RPMI8226 (cell line): Measurements from ENCODE around the gene PRSS56.

Experiments used
- DNase-seq: peaks from one replicate; pipeline ENCODE4 v3.0.0-alpha.2; 2015

PRSS56 gene

DNA sequence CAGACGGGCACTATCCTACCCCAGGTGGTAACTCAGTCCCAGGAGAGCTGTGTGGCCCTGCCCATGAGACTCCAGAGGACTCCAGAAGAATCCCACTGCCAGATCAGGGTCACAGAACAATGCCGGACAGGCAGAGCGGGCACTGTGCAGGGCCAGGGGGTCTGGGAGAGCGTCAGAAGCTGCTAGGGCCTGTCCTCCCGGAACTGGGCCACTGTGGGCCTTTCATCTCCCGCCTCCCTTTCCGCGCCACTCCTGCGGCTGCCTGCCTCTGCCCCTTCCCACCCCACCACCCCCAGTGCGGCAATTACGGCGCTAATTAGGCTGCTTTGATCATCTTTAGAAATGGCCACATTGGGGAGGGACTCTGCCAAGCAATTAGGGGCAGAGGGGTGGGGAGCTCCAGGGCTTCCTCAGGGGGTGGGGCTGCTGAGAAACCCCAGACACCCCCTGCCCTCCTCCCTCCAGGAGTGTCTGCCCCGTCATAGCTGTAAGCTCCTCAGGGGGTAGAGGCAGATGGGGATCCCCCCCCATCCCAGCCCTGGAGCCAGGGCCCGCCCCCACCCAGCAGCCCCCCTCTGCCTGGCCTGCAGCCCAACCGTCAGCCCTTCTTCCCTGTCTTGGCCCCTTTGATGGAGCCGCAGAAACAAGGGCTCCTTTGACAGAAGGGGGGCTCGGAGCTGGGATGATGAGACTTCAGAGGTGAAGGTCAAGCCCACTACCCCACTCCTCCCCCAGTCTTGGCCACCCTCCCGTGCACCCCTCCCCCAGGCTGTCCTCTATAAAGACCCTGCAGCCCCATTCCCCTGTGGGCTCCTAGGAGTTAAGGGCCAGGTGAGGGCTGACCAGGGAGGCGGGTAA is at the start of gene PRSS56:
TSS of gene PRSS56 (plus strand) at position 808 of the 858 bp plus-strand sequence. CDS start 211 bp downstream, outside the sequence.
- no peak for DNase-seq

DNA sequence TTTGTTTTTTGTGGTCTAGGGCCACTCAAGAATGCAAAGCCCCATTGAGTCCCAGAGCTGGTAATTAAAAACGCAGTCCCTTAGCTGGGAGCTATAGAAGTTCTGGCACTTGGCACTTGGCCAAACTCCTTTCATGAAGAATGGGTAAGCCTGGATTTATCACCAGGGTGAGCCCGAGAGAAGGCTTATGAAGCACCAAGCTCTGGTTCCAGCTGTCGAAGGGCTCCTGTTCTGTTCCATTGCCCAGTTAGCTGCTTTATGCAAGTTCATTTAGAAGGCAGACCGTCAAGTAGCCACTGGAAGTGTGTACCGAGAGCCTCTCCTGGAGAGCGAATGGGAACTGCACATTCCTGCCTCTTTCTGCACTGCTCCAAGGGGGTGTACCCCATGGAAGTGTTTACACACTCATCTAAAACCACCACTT is 46.7 kb upstream of the PRSS56 start:
- DNase-seq, result peak; percentile 23

DNA sequence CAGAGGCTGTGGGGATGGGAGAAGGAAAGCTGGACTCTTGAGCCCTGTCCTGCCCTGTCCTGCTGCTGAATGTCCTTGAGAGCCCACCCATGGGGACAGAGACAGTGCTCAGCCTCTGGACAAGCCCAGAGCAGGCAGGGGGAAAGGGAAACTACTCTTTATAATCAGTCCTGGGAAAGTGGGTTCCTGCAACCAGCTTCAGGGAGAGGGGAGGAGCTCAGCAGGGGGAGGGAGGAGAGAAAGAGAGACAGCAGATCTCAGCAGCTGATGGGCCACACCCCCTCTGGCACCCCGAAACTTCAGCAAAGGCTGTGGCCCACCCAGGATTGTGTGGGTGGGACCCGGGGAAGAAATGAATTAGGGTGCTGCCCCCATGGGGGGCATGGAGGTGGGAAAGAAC is 44.1 kb upstream of the PRSS56 start:
- DNase-seq, result no peak

DNA sequence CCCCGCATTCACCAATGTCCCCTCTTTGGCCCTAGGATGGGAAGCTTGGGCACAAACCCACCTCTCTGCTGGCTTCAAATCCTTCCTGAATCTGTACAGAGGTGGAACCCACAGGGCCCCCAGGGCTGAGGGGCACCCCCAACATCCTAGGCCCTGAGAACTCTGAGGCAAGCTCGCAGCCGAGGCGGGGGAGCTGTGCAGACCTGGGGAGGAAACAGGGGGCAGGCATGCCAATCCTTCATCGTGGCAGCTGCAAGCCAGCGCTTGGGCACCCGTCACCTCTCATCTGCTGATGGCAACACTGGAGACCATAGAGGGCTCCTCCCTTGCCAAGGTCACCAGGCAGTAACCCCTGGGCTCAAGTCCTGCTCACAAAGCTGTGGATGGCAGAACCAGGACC is 43.4 kb upstream of the PRSS56 start:
- no peak for DNase-seq

DNA sequence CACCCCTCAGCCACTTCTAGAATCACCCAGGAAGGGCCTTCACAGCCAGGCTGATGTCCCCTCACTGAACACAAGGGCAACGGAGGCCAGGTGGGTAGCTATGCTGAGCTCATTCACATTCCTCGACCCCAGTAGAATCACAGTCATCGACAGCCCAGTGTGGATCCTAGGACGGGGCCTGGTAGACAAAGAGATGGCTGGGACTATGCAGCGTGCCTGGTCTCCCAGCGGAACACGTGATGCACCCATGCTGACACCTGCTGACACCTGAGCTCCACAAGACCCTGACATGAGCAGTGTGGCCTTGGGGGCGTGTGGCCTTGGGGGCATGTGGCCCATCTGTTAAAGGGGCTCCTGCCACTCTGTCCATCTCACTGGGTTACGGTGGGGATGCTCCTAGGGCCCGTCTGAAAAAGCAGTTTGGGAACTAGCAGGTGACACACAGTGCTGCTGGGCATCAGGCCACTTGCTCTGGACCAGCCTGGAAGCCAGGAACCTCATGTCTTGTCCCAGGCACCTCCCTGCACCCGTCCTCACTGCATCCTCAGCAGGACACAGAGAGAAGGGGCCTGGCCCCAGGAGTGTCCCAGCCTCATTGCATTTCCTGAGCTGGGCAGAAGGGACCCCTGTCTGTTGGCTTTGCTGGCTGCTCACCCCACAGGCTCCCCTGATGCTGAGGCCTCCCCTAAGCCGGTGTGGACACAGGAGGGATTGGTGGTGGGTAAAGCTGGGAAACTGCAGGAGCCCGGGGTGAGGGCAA is 42.3 kb upstream of the PRSS56 start:
- DNase-seq, result no peak

DNA sequence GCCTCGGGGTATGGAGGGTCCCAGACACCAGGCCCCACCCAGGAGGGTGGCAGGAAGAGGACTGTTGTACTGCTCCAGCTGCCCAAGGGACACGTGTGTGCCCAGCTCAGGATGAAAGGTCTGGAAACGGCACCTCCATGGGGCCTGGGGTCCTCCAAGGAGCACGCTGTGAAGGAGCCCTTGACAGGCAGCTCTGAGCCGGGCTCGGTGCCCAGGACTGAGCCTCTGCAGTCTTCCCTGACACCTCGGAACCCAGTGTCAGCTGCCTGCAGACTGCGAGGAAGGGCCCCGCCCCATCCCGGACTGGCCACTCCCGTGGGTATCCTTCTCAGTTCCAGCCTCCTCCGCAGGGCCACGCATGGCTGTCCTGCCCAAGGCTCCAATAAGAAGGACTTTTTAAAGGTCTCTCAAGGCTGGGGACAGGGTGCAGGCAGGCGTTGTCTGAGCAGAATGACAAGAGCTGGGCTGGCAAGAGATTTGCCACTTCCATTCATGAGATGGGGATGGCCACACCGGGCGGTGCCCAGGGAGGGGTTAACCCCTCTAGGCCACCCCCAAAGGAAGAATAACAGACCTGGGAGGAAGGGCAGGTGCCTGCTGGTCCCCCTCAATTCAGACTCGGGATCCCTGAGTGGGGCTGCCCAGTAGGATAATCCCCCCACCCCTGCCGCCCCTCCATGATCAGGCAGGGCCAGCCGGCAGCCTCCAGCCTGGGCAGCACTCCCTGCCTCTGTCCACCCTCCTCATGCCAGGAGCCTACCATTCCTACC is 41.4 kb upstream of the PRSS56 start:
- no peak for DNase-seq

DNA sequence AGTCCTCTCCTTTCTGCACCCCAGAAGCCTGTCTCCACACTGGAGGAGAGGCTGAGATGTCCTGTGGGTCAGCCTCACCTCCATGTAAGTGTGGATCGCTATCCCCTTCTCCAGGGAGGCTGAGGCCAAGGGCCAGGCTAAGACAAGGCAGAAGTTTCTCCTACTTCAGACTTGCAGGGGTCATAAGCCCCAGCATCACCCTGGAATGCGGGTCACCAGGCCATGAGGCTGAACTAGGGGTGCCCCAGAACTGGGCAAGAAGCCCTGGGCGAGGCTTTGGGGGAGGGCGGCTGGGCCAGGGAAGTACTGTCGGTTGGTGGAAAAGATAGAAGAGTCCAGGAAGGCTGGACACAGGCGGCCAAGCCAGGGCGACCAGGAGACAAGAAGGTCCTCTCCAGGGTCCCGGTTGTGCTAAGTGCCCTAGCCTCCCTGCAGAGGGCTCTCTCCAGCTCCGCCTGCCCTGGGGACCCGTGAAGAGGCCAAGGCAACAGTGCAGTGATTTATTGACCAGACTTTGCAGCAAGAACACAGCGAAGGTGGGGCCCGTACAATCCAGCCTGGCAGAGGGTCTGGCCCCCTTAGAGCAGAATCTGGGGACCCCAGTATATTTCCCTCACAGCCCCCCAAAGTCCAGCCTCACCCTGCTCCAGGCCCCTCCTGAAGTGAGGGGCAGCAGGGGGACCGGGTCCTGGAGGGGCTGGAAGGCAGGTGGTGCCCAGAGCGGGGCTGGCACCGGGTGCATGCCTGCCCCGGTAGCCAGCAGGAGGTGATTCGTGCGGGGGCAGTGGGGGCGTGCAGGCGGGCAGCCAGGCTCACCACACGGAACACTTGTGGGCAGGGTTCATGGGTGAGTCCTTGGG is 40.6 kb upstream of the PRSS56 start:
- DNase-seq, result peak; percentile 30

DNA sequence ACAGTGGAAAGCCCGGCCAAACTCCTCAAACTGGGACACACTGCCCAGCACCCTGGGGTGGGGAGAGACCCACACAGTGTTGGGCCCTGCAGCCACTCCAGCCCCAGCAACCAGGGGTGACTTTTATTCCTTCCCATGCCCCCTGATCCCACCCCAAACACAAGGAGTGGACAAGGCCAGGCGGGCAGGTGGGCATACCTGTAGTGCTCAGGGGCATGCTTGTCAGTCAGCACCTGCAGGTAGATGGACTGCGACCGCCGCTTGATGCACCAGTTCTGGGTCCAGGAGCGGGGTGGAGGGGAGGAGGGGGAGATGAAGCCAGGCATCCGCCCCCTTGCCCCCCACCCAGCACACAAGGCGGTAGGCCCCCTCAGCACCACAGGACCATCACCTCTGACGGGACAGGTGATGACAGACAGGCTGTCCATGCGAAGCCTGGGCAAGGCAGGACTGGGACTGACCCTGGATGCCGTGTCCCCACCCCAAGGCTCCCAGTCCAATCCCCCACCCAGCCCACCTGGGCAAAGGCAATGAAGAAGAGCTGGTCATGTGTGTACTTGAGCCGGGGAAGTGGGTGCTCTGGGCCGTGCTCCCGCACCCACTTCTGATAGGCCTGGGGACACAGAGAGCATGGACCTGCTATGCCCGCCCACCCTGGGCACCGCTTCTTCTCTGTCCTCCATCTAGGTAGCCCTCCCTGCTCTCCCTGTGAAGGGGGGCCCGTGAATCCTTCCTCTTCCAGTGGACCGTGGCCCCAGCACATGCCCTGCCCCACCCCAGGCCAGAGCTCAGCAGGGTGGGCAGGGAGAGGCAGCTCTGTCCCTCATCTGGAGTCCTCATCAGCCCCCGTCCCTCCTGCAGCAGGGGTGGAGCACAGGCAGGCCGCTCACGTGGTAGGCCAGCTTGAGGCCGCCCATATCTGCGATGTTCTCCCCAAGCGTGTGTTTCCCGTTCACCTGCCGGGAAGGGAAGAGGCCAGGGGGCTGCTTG is 39.7 kb upstream of the PRSS56 start:
- no peak for DNase-seq

DNA sequence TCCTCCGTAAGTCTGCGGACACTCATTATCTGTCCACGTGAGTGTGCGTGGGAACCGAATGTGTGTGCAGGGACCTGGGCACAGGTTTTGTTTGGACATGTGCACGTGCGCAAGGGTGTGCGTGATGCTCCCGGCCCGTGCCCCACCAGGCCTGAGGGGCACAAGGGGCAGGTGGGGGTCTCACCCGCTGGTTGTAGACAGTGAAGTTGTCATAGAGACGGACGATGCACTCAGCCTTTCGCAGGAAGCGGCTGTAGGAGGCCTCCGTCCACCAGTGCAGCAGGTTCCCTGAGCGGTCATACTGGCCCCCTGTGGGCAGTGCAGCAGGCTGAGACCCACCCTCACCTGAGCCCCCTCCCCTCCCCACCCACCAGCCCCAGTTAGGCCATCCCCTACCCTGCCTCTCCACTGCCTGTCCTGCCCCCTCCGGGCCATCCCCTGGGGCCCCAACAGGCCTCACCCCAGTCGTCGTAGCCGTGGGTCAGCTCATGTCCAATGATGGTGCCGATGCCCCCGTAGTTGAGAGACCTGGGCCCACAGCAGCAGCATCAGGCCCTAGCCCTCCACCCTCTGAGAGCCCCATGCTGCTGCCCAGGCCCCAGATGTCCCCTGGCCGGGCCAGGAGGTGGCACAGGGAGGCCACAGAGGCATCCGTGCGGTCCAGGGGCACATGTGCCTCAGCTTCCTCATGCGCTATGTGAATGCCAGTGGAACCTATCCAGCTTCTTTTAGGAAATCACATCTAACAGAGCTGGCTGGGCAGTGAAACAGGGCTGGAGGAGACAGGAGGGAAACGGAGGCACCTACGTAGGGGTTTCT is 38.7 kb upstream of the PRSS56 start:
- DNase-seq, result no peak

DNA sequence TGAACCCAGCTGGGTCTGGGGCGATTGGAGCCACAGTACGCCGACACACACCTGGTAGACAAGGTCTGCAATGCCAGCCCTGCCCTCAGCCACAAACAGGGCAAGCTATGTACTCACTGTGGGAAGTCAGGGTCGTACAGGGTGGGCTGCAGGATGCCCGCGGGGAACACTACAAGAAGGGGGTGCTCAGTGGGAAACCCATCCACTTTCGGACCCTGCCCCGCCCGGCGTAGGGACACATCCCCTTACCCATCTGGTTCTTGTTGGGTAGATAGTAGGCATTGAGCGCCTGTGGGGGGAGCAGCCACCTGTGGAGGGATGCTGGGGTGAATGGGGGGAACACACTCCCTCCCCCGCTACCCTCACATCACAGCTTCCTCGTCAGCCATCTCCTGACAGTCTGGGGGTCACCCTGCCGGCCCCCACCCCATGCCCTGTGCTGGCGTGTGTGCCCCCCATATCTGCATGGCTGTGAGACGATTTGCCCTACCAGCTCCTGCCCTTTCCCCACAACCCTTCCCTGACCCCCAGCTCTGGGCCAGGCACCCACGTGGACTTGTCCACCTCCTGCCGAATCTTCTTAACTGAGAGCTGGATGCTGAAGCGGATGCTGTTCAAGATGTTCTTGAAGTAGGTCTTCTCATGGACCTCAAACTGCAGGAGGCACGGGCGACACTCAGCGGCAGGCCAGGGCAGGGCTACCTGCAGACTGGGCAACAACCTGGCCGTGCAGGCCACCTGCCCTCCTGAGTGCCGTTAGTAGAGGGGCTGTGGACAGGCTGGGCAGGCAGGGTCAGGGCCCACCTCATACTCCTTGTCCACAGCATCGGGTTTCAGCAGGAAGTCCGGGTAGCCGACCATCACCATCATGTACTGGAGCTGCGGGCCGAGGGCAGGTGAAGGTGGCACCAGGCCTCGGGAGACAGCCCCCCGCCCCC is 37.6 kb upstream of the PRSS56 start:
- DNase-seq, result no peak

DNA sequence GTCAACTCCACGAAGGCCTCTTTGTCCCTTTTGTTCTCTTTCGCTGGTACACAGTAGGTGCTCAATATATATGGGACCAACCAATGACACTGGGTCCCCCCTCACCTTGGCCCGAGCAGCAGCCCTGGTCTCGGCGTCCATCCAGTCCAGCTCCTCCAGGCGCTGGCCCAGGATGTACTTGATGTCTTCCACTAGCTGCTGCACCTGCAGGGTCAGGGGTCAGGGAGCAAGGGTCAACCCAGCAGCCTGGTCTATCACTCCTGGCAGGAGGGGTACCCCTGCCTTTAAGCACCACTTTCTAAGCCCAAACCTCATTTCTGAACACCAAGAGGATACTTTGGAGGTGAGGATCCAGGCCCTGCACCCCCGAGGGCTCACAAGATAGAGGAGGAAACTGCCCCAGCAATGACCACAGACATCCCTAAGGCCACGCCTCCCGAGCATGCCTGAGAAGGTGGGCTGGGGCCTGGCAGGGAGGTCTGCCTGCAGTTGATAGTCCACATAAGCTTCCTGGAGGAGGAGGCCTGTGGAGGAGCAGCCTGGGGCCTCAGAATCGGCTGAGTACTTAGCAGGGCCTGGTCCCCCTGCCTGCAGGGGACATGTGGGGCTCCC is 36.8 kb upstream of the PRSS56 start:
- DNase-seq, result no peak

DNA sequence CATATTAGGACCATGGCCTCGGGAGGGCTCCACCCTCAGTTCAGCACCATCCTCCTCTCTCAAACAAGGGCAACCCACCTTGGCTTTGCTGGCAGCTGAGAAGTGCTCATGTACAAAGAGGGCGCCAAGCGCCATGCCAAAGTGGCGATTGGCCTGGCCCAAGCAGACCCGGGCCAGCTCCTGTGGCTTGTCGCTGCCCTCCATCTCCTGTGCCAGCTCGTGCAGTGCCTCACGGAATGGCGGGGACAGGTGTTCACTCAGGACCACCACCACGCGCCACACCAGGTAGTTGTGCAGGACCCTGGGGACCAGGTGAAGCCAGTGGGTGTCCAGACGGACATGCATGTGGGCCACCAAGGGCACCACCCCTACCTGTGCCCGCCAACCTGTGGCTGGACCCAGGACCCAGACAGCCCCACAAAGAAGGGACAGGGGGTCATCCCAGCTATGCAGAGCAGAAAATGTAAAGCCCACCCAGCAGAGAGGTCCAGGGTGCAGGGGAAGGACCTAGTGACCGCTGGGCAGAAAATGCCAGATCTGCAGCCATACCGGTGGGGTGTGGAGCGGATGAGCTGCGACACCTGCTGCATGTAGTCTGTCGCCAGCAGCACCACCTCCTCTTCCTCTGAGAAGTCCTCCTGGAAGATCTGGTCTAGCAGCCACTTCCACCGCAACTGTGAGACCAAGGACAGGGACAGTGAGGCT is 36.1 kb upstream of the PRSS56 start:
- DNase-seq, result no peak

DNA sequence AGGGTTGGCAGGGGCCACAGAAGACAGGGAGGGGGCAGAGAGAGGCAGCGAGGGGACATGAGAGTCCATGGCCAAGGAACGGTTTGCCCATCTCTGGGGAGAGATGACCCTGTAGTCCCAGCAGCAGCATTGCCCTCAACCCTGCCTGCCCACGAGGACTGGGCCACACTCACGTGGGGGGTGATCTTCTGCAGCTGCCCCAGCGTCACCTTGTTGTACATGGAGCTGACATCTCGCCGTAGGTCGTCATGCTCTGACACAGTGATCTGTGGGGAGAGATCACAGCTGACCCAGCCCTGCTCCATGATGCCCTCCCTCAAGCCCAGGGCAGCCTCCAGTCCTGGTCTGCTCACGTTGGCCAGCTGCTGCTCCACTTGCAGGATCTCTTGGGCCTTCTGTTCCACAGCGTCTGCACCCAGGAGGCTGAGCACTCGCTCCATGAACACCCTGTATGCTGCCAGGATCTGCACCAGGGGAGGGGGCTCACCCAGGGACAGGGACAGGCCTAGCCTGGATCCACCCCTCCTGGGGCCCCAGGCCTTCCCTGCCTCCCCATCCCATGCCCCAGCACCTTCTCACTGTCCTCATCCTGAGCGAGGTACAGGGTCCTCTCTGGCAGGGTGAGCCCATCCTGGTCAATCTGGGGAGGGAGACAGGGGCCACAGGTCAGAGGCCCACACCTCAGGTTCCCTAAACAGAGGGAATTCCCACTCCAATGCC is 35.4 kb upstream of the PRSS56 start:
- no peak for DNase-seq

DNA sequence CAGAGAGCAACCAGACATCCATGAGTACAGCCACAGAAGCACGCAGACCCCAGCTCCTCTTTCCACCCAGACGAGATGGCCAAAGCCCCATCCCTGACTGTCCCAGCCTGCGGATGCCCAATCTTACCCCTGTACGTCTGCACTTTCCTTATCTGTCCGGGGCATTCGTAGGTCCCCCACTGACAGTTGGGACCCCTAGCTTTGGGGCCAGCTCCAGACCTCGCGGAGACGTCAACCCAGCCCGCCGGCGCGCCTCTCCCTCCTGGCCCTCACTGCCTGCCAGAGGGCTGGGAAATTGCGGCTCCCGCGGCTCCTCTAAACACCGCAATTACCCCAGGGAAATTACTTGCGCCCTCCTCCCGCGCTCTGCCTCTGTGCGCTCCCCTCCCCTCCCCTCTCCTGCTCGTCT is 34.8 kb upstream of the PRSS56 start:
- DNase-seq, result no peak

DNA sequence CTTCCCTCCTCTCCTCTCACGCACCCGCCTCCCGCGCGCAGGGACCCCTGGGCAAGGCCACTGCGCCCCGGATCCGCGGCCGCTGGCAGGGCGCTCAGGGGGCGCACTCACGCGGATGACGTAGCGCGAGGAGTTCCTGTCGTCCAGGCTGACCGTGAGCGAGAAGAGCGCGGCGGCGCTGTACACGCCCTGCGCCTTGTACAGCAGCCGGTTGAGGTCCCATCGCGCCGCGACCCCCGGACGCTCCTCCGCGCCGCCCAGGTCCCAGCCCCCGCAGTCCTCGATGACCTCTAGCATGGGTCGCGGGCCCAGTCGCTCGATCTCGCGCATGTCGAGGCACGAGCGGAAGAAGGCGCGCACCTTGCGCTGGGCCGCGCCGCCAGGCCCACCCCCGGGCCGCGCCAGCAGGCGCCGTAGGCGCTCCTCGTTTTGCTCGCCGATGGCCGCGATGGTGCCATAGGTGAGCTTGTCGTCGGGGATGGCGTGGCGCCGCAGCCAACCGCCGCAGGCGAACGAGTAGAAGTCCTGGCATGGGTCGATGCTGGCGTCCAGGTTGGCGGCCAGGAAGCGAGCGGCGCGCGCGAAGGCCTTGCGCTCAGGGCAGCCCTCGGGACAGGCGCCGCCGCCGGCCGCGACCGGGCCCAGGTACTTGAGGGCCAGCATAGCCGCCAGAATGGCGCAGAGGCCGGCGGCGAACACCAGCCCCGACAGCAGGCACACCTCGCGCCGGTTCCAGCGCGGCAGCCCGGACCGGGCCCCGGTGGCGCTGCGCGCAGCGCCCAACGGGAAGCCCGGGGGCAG is 34.2 kb upstream of the PRSS56 start:
- DNase-seq, result no peak
